Caco-2 (cell line): Measurements from ENCODE around the gene DRGX. TPM values are rescaled to one million over a fixed set of nuclear protein-coding genes. Genes with fewer than 3 reads are reported as not detected.

Experiments used
- Bru-seq: library from RNA; stranded (reverse); fragments of 400-500 nt; gene quantifications from one replicate; lab custom pipeline; 2021; lab: Mats Ljungman, UMichigan
- BruChase-seq, 2 experiments: library from RNA; stranded (reverse); fragments of 400-500 nt; gene quantifications; one replicate each; lab custom pipeline; 2021; lab: Mats Ljungman, UMichigan
- BruUV-seq: library from RNA; stranded (reverse); fragments of 400-500 nt; replicated peaks from 2 replicates; lab custom pipeline; 2021; lab: Mats Ljungman, UMichigan
- CTCF ChIA-PET: fragments of 300-600 bp; sonication (Branson Sonifier 250); formaldehyde crosslinking; loops from one replicate; lab custom pipeline; 2022; ENCODE audit warnings: antibody characterized with exemption; lab: Charles Lee
- POLR2A ChIA-PET: fragments of 300-600 bp; sonication (Branson Sonifier 250); formaldehyde crosslinking; loops from one replicate; lab custom pipeline; 2022; ENCODE audit warnings: antibody characterized with exemption; lab: Charles Lee
- DNase-seq, 2 experiments: peaks; one replicate each; pipeline versions ENCODE4 v3.0.0 to v3.0.0-alpha.2; 2020 to 2022
- H3K27me3 ChIP-seq: replicated peaks from 2 replicates; pipeline ENCODE4 v1.6.0; 2011; ENCODE audit warnings: low read length; ENCODE audit not compliant: control insufficient read depth, insufficient read depth
- H3K36me3 ChIP-seq: 2 replicates; pipeline ENCODE4 v1.5.1; 2011; ENCODE audit warnings: low read length; ENCODE audit not compliant: control insufficient read depth, insufficient read depth
- H3K4me1 ChIP-seq: fragments of 250-450 bp; sonication (Bioruptor Pico); 2 replicates; pipeline ENCODE4 v1.5.1; 2020; ENCODE audit warnings: mild to moderate bottlenecking
- H3K4me3 ChIP-seq: 2 replicates; pipeline ENCODE4 v1.5.1; 2011; ENCODE audit warnings: low read depth, mild to moderate bottlenecking, control low read depth, low read length
- H3K9me3 ChIP-seq: fragments of 250-450 bp; sonication (Bioruptor Pico); 2 replicates; pipeline ENCODE4 v1.5.1; 2020; ENCODE audit warnings: mild to moderate bottlenecking, moderate library complexity
- H3K27ac Mint-ChIP-seq: one replicate; pipeline ENCODE4 v1.8.0; 2022; ENCODE audit warnings: mixed read lengths; ENCODE audit not compliant: unreplicated experiment
- H3K27me3 Mint-ChIP-seq: one replicate; pipeline ENCODE4 v1.8.0; 2022; ENCODE audit warnings: mixed read lengths; ENCODE audit not compliant: insufficient read depth, unreplicated experiment
- H3K36me3 Mint-ChIP-seq: one replicate; pipeline ENCODE4 v1.8.0; 2022; ENCODE audit warnings: mild to moderate bottlenecking, mixed read lengths; ENCODE audit not compliant: insufficient read depth, unreplicated experiment
- H3K4me1 Mint-ChIP-seq: one replicate; pipeline ENCODE4 v1.8.0; 2022; ENCODE audit warnings: low read depth, mixed read lengths; ENCODE audit not compliant: unreplicated experiment
- H3K4me3 Mint-ChIP-seq: one replicate; pipeline ENCODE4 v1.8.0; 2022; ENCODE audit warnings: mild to moderate bottlenecking, moderate library complexity, mixed read lengths; ENCODE audit not compliant: unreplicated experiment
- H3K9me3 Mint-ChIP-seq: one replicate; pipeline ENCODE4 v1.8.0; 2022; ENCODE audit warnings: mixed read lengths; ENCODE audit not compliant: unreplicated experiment
- CTCF ChIP-seq, 2 experiments: fragments of 200-600 bp in 1 of 2; IDR thresholded peaks; 1 replicate in 1 of 2; 2 replicates in 1 of 2; pipeline versions ENCODE4 v1.5.1 to v1.8.0; 2011 to 2022; ENCODE audit warnings: antibody characterized with exemption in 1 of 2, control low read depth in 1 of 2, inconsistent platforms in 1 of 2, low read depth in 1 of 2, low read length in 1 of 2, mild to moderate bottlenecking in 1 of 2, moderate library complexity in 1 of 2; ENCODE audit not compliant: insufficient read depth in 1 of 2, severe bottlenecking in 1 of 2, unreplicated experiment in 1 of 2
- intact Hi-C: fragments of 100-400 bp; cut with micrococcal nuclease; formaldehyde crosslinking; loops from one replicate; pipeline ENCODE4 v1.10.0; 2022; ENCODE audit not compliant: unreplicated experiment
- long read RNA-seq: library from polyadenylated mRNA; stranded (forward); transcript quantifications from one replicate; pipeline ENCODE4 v2.0.0, GENCODE V29; 2022
- total RNA-seq: library from RNA; stranded (reverse); gene quantifications from 2 replicates; pipeline ENCODE4 v1.2.3, GENCODE V29; 2022

Gene DRGX
- not detected in 2 replicates for total RNA-seq
- percentile 3 among the genes with signal in this experiment for Bru-seq, nascent RNA
- BruChase-seq, experiment 1, labeled RNA remaining after a 2-hour chase, result percentile 3 among the genes with signal in this experiment
- BruChase-seq, experiment 2, labeled RNA remaining after a 6-hour chase, result percentile 8 among the genes with signal in this experiment
- long read RNA-seq, result 0 reads

GRCh38 chr10:49395741-49396665 is at the start of gene DRGX:
TSS of gene DRGX (minus strand) at chr10:49396089. CDS start at chr10:49395440, 649 bp downstream.
- H3K9me3 Mint-ChIP-seq, result no peaks in the 10 kb centered on the region
- no peak for TF ChIP-seq CTCF (IDR thresholded peaks at IDR 0.05; ENCODE audit: insufficient read depth in 1 of 2, low read depth in 1 of 2, low read length in 1 of 2, severe bottlenecking in 1 of 2, unreplicated experiment in 1 of 2)
- 0 out of 2 replicates have a peak, but pooled peaks cover 5% of the 10 kb centered on the region for H3K9me3 ChIP-seq
- no peaks in the 10 kb centered on the region for H3K36me3 Mint-ChIP-seq
- ChIA-PET CTCF (interaction anchor here (0.7 kb wide), 1 partner anchor 11 kb away, joined by 4 read pairs; no protein-coding TSS in a partner anchor), POLR2A (no interaction called here)
- H3K27me3 ChIP-seq, result peaks cover 7% of the 10 kb centered on the region
- no peak within 1 kb of the TSS for H3K4me3 ChIP-seq
- H3K36me3 ChIP-seq, result no peaks in the 10 kb centered on the region
- H3K4me1 ChIP-seq, result peaks cover 10% of the 10 kb centered on the region; the same call in 1 of the 2 replicates
- peaks cover 53% of the 10 kb centered on the region for H3K27me3 Mint-ChIP-seq
- peak within 1 kb of the TSS; percentile 31 for H3K4me3 Mint-ChIP-seq
- no peak for DNase-seq
- H3K27ac Mint-ChIP-seq, result no peak within 1 kb of the TSS
- BruUV-seq, result no TSS peak
- intact Hi-C loops, result no loop called here
- H3K4me1 Mint-ChIP-seq, result no peaks in the 10 kb centered on the region

- Mint-ChIP-seq H3K27ac (no peak overlapping the region), H3K36me3 (no peaks in the 10 kb centered on the region), H3K9me3 (peaks cover 26% of the 10 kb centered on the region), H3K27me3 (no peaks in the 10 kb centered on the region), H3K4me1 (no peaks in the 10 kb centered on the region), H3K4me3 (no peak overlapping the region)
- Histone ChIP-seq H3K9me3 (peaks cover 5% of the 10 kb centered on the region; the same call in 1 of the 2 replicates), H3K27me3 (no peaks in the 10 kb centered on the region), H3K4me3 (no peak overlapping the region), H3K4me1 (no peaks in the 10 kb centered on the region; the same call in 1 of the 2 replicates), H3K36me3 (no peaks in the 10 kb centered on the region)
- no peak for DNase-seq
- intact Hi-C loops, result no loop called here
- POLR2A ChIA-PET, result no interaction called here
- TF ChIP-seq CTCF (IDR thresholded peaks at IDR 0.05; ENCODE audit: insufficient read depth in 1 of 2, low read depth in 1 of 2, low read length in 1 of 2, severe bottlenecking in 1 of 2, unreplicated experiment in 1 of 2), result no peak
- CTCF ChIA-PET, result no interaction called here
- BruUV-seq, result no TSS peak
Measured at GRCh38 chr10:49444349-49444748, 48.5 kb upstream of the DRGX start.

GRCh38 chr10:49442863-49443262 is 47.0 kb upstream of the DRGX start:
- POLR2A ChIA-PET, result no interaction called here
- H3K4me1 ChIP-seq, result peaks cover 9% of the 10 kb centered on the region
- Mint-ChIP-seq H3K27me3 (no peaks in the 10 kb centered on the region), H3K36me3 (no peaks in the 10 kb centered on the region), H3K27ac (no peak overlapping the region), H3K9me3 (peaks cover 15% of the 10 kb centered on the region), H3K4me1 (peaks cover 10% of the 10 kb centered on the region), H3K4me3 (no peak overlapping the region)
- CTCF ChIA-PET, result no interaction called here
- H3K9me3 ChIP-seq, result no peaks in the 10 kb centered on the region
- no peak for TF ChIP-seq CTCF (IDR thresholded peaks at IDR 0.05; ENCODE audit: insufficient read depth in 1 of 2, low read depth in 1 of 2, low read length in 1 of 2, severe bottlenecking in 1 of 2, unreplicated experiment in 1 of 2)
- H3K36me3 ChIP-seq, result no peaks in the 10 kb centered on the region
- BruUV-seq, result no TSS peak
- H3K27me3 ChIP-seq, result no peaks in the 10 kb centered on the region
- no peak overlapping the region for H3K4me3 ChIP-seq
- DNase-seq, result no peak
- intact Hi-C loops, result no loop called here
